Activated CD8-positive, alpha-beta T cell treated with anti-CD3 and anti-CD28 coated beads for 36 hours (primary cell): ENCODE results near the gene SCRT2. TPM values are rescaled to one million over a fixed set of nuclear protein-coding genes. Genes with fewer than 3 reads are reported as not detected.

Source experiments
- ATAC-seq: fragments of 200-7000 bp; cut with Tn5 transposase; one replicate; pipeline ENCODE4 v1.10.0; 2021; ENCODE audit warnings: mild to moderate bottlenecking, moderate library complexity
- CTCF ChIA-PET: fragments of 350-600 bp; sonication (Branson Sonifier 250); formaldehyde crosslinking; loops from one replicate; lab custom pipeline; 2021; ENCODE audit warnings: antibody characterized with exemption; lab: Charles Lee
- POLR2A ChIA-PET: fragments of 350-600 bp; sonication (Branson Sonifier 250); formaldehyde crosslinking; loops from one replicate; lab custom pipeline; 2021; ENCODE audit warnings: antibody characterized with exemption; lab: Charles Lee
- DNase-seq: peaks from one replicate; pipeline ENCODE4 v3.0.0-alpha.2; 2020
- H3K27ac Mint-ChIP-seq: one replicate; pipeline ENCODE4 v1.8.0; 2021; ENCODE audit warnings: mild to moderate bottlenecking, mixed read lengths
- H3K27me3 Mint-ChIP-seq: one replicate; pipeline ENCODE4 v1.8.0; 2021; ENCODE audit warnings: mixed read lengths
- H3K36me3 Mint-ChIP-seq: one replicate; pipeline ENCODE4 v1.8.0; 2021; ENCODE audit warnings: low read depth, mixed read lengths
- H3K4me1 Mint-ChIP-seq: one replicate; pipeline ENCODE4 v1.8.0; 2021; ENCODE audit warnings: low read depth, mixed read lengths
- H3K4me3 Mint-ChIP-seq: one replicate; pipeline ENCODE4 v1.8.0; 2021; ENCODE audit warnings: mild to moderate bottlenecking, moderate library complexity, mixed read lengths
- H3K9me3 Mint-ChIP-seq: one replicate; pipeline ENCODE4 v1.8.0; 2021; ENCODE audit warnings: mixed read lengths
- intact Hi-C: fragments of 100-400 bp; cut with micrococcal nuclease; formaldehyde crosslinking; loops from one replicate; pipeline ENCODE4 v1.10.0; 2022
- total RNA-seq, 2 experiments: library from RNA; stranded (reverse); gene quantifications; one replicate each; pipeline ENCODE4 v1.2.3, GENCODE V29; 2021
- TF ChIP-seq, protein P1 (sequence below): fragments of 200-600 bp; IDR thresholded peaks from one replicate; pipeline ENCODE4 v1.8.0; 2022; ENCODE audit warnings: antibody characterized with exemption, mild to moderate bottlenecking

The SCRT2 gene
- total RNA-seq, 2 experiments from 2014 or later, result not detected

- H3K27ac Mint-ChIP-seq, result no peak overlapping the region
- ChIA-PET CTCF (interaction anchor here (0.9 to 2.1 kb wide), 2 partner anchors 10 to 13 kb away, joined by 3 to 9 read pairs; no protein-coding TSS in a partner anchor), POLR2A (no interaction called here)
- H3K4me3 Mint-ChIP-seq, result no peak overlapping the region
- intact Hi-C loops, result no loop called here
- H3K36me3 Mint-ChIP-seq, result no peaks in the 10 kb centered on the region
- H3K4me1 Mint-ChIP-seq, result peaks cover 11% of the 10 kb centered on the region
- TF ChIP-seq, protein P1, sequence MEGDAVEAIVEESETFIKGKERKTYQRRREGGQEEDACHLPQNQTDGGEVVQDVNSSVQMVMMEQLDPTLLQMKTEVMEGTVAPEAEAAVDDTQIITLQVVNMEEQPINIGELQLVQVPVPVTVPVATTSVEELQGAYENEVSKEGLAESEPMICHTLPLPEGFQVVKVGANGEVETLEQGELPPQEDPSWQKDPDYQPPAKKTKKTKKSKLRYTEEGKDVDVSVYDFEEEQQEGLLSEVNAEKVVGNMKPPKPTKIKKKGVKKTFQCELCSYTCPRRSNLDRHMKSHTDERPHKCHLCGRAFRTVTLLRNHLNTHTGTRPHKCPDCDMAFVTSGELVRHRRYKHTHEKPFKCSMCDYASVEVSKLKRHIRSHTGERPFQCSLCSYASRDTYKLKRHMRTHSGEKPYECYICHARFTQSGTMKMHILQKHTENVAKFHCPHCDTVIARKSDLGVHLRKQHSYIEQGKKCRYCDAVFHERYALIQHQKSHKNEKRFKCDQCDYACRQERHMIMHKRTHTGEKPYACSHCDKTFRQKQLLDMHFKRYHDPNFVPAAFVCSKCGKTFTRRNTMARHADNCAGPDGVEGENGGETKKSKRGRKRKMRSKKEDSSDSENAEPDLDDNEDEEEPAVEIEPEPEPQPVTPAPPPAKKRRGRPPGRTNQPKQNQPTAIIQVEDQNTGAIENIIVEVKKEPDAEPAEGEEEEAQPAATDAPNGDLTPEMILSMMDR, result no peak
- peaks cover 41% of the 10 kb centered on the region for H3K27me3 Mint-ChIP-seq
- ATAC-seq (no peak), DNase-seq (no peak)
- H3K9me3 Mint-ChIP-seq, result no peaks in the 10 kb centered on the region
Measured at GRCh38 chr20:658731-659291, 16.8 kb downstream of the SCRT2 start.

GRCh38 chr20:658202-658601 lies 17.4 kb downstream of the SCRT2 start:
- no peaks in the 10 kb centered on the region for H3K36me3 Mint-ChIP-seq
- CTCF ChIA-PET, result interaction anchor here (0.9 to 2.1 kb wide), 2 partner anchors 10 to 12 kb away, joined by 3 to 9 read pairs; no protein-coding TSS in a partner anchor
- peaks cover 41% of the 10 kb centered on the region for H3K27me3 Mint-ChIP-seq
- POLR2A ChIA-PET, result no interaction called here
- intact Hi-C loops, result no loop called here
- H3K9me3 Mint-ChIP-seq, result no peaks in the 10 kb centered on the region
- peaks cover 13% of the 10 kb centered on the region for H3K4me1 Mint-ChIP-seq
- DNase-seq (no peak), ATAC-seq (no peak)
- H3K4me3 Mint-ChIP-seq, result no peak overlapping the region
- H3K27ac Mint-ChIP-seq, result no peak overlapping the region
- TF ChIP-seq, protein P1, result no peak

DNA sequence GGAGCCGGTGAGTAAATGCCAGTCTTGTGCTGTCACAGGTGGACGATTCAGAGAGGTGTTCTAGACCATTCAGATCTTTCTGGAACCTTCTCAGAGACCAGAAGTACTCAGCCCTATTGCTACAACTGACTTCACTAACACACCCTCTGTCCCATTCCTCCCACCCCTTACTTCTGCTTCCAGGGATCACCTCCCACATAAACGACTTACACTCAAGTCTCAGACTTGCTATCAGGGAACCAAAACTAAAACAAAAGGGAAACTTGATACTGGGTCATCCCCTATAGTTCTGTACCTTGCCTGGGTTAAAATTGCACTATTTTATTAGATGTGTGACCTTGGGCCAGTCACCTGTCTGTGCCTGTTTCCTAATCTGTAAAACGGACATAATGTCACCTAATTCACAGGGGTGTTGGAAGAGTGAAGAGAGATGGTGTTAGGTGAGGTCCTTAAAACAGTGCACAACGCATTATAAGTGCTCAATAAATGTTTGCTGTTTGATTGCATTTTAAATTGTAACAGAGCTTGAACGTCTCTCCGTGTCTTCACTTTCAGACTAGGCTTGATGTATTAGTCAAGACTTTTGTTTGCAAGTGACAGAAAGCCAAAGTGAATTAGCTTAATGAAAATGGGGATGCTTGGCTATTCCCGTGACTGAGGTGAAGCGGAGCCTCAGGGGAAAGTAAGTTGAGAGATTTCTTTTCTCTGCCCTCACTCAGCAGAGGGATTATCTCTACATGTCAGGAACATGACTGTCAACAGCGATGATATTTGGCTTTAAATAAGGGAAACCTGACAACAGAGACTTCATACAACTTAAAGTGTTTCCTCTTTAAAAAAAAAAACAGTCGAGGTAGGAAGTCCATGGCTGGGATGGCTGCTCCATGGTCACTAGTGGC lies 19.6 kb downstream of the SCRT2 start:
- H3K9me3 Mint-ChIP-seq, result no peaks in the 10 kb centered on the region
- no peak overlapping the region for H3K4me3 Mint-ChIP-seq
- H3K4me1 Mint-ChIP-seq, result peaks cover 17% of the 10 kb centered on the region
- no peak overlapping the region for H3K27ac Mint-ChIP-seq
- intact Hi-C loops, result no loop called here
- ATAC-seq (no peak), DNase-seq (no peak)
- no peaks in the 10 kb centered on the region for H3K36me3 Mint-ChIP-seq
- peaks cover 26% of the 10 kb centered on the region for H3K27me3 Mint-ChIP-seq
- CTCF ChIA-PET, result interaction anchor here (3.9 kb wide), 1 partner anchor 12 kb away, joined by 17 read pairs; no protein-coding TSS in a partner anchor
- TF ChIP-seq, protein P1, result no peak
- POLR2A ChIA-PET, result no interaction called here

DNA sequence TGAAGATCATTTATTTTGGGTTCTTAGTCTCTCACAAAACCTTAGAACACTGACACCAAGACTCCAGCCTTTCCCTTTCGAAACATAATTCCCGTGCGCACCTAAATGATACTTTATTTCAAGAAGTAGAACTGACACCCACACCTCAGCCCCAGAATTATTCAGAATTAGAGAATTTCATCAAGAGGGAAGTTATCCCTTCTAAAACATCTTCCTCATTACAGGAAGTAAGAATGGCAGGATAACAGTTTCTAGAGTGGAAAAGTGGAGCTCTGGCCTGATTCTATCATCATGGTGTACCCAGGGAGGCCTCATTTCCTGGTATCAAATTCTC lies 21.2 kb downstream of the SCRT2 start:
- intact Hi-C loops, result no loop called here
- TF ChIP-seq, protein P1, result no peak
- H3K27me3 Mint-ChIP-seq, result peaks cover 17% of the 10 kb centered on the region
- no peaks in the 10 kb centered on the region for H3K9me3 Mint-ChIP-seq
- DNase-seq, result no peak
- ChIA-PET POLR2A (no interaction called here), CTCF (interaction anchor here (0.8 to 3.9 kb wide), 2 partner anchors 13 to 74 kb away, joined by 3 to 17 read pairs; no protein-coding TSS in a partner anchor)
- no peak for ATAC-seq
- H3K27ac Mint-ChIP-seq, result no peak overlapping the region
- peaks cover 18% of the 10 kb centered on the region for H3K4me1 Mint-ChIP-seq
- peaks cover 5% of the 10 kb centered on the region for H3K36me3 Mint-ChIP-seq
- no peak overlapping the region for H3K4me3 Mint-ChIP-seq
